ENCODE data around the gene RPTOR.

The RPTOR gene

GRCh38 chr17:80906364-80907259, 362.0 kb downstream of the RPTOR start:
- POLR2A ChIA-PET: no interaction called here
- H3K4me3 ChIP-seq (ENCODE audit: low read depth, low read length): no peak overlapping the region
- CTCF ChIA-PET: no interaction called here
- no peak for TF ChIP-seq CTCF (IDR thresholded peaks at IDR 0.05; ENCODE audit: insufficient read depth, low read length, missing control alignments)
- DNase-seq (ENCODE audit: low read depth, low spot score): no peak

DNA sequence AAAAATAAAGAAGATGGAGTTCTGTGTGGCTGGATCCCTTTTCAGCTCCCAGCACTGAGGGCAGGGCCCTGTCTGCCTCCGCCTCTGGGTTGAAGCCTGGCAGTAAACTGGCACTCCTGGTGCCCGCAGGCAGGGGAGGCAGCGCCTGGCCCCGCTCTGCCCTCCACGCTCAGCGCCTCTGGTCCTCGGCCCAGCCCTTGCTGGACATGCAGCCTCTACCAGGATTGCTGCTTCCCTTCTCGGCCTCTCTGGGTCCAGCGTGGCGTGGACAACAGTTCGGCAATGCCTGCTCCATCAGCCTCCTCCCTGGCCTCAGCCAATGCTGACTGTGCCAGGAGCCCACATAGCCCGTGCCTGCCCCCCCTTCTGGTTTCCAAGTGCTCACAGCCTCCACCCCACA, 362.6 kb downstream of the RPTOR start:
- no peak for TF ChIP-seq CTCF (IDR thresholded peaks at IDR 0.05; ENCODE audit: insufficient read depth, low read length, missing control alignments)
- CTCF ChIA-PET: no interaction called here
- no peak for DNase-seq (ENCODE audit: low read depth, low spot score)
- no peak overlapping the region for H3K4me3 ChIP-seq (ENCODE audit: low read depth, low read length)
- POLR2A ChIA-PET: no interaction called here

GRCh38 chr17:80908211-80908610, 363.6 kb downstream of the RPTOR start:
- POLR2A ChIA-PET: no interaction called here
- TF ChIP-seq CTCF (IDR thresholded peaks at IDR 0.05; ENCODE audit: insufficient read depth, low read length, missing control alignments): no peak
- CTCF ChIA-PET: interaction anchor here (1.4 to 1.7 kb wide), 2 partner anchors 9 to 212 kb away, joined by 4 to 7 read pairs; no protein-coding TSS in a partner anchor
- no peak overlapping the region for H3K4me3 ChIP-seq (ENCODE audit: low read depth, low read length)
- DNase-seq (ENCODE audit: low read depth, low spot score): no peak

GRCh38 chr17:80908776-80909175, 364.1 kb downstream of the RPTOR start:
- ChIA-PET POLR2A (no interaction called here), CTCF (interaction anchor here (1.0 to 1.7 kb wide), 3 partner anchors 10 to 213 kb away, joined by 3 to 7 read pairs (median 4); no protein-coding TSS in a partner anchor)
- DNase-seq (ENCODE audit: low read depth, low spot score): no peak
- no peak overlapping the region for H3K4me3 ChIP-seq (ENCODE audit: low read depth, low read length)
- TF ChIP-seq CTCF (IDR thresholded peaks at IDR 0.05; ENCODE audit: insufficient read depth, low read length, missing control alignments): no peak

GRCh38 chr17:80909635-80910034, 365.0 kb downstream of the RPTOR start:
- CTCF ChIA-PET: interaction anchor here (1.0 to 1.7 kb wide), 2 partner anchors 11 to 25 kb away, joined by 3 to 7 read pairs; no protein-coding TSS in a partner anchor
- DNase-seq (ENCODE audit: low read depth, low spot score): no peak
- TF ChIP-seq CTCF (IDR thresholded peaks at IDR 0.05; ENCODE audit: insufficient read depth, low read length, missing control alignments): no peak
- POLR2A ChIA-PET: no interaction called here
- H3K4me3 ChIP-seq (ENCODE audit: low read depth, low read length): no peak overlapping the region

DNA sequence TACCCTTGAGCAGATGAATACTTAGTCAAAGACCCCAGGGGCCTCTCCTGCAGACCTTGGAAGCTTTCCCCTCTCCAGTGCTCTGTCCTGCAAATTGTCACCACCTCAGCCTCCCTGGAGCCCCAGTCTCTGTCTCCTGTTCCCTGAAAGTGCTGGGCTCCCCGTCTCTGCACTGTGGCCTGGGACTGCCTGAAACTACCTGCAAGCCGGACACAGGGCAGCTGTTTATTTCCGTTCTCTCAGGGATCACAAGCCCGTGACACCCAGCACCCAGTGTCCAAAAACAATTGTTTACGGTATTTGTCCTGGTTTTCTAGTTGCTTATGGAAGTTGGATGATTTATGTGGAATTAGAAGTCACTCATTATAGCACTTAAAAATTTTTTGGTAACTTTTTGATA, 365.4 kb downstream of the RPTOR start:
- DNase-seq (ENCODE audit: low read depth, low spot score): no peak
- ChIA-PET POLR2A (no interaction called here), CTCF (no interaction called here)
- TF ChIP-seq CTCF (IDR thresholded peaks at IDR 0.05; ENCODE audit: insufficient read depth, low read length, missing control alignments): no peak
- no peak overlapping the region for H3K4me3 ChIP-seq (ENCODE audit: low read depth, low read length)
